Measurements from ENCODE around the gene OR10G2. TPM values are rescaled to one million over a fixed set of nuclear protein-coding genes. Genes with fewer than 3 reads are reported as not detected.

The OR10G2 gene, protein sequence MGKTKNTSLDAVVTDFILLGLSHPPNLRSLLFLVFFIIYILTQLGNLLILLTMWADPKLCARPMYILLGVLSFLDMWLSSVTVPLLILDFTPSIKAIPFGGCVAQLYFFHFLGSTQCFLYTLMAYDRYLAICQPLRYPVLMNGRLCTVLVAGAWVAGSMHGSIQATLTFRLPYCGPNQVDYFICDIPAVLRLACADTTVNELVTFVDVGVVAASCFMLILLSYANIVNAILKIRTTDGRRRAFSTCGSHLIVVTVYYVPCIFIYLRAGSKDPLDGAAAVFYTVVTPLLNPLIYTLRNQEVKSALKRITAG
- total RNA-seq (not detected), polyA plus RNA-seq (not detected)
- long read RNA-seq, donor 1, result 0 reads
- long read RNA-seq, donor 2, result 0 reads
- long read RNA-seq, donor 3, result 0 reads
- long read RNA-seq, donor 4, result 0 reads
- long read RNA-seq, donor 5, result 0 reads

GRCh38 chr14:21634840-21635239 lies at the start of gene OR10G2:
OR10G2 (minus strand) TSS chr14:21634940; CDS start chr14:21634842, 98 bp downstream.
- Histone ChIP-seq H3K4me1 (ENCODE audit: control insufficient read depth in 5 of 5, insufficient read depth in 5 of 5, low read length in 5 of 5) (no peaks in the 10 kb centered on the region), H3K9me3 (ENCODE audit: control insufficient read depth in 4 of 4, insufficient read depth in 3 of 4, low read length in 3 of 4) (no peaks in the 10 kb centered on the region), H3K9ac (ENCODE audit: insufficient read depth in 1 of 2, low read length in 2 of 2) (no peak within 1 kb of the TSS), H3K36me3 (ENCODE audit: control insufficient read depth in 4 of 4, insufficient read depth in 4 of 4, low read length in 4 of 4) (no peaks in the 10 kb centered on the region), H3K4me3 (no peak within 1 kb of the TSS), H3K27ac (ENCODE audit: low read depth in 1 of 2, low read length in 1 of 2) (no peak within 1 kb of the TSS), H3K27me3 (ENCODE audit: control insufficient read depth in 3 of 3, insufficient read depth in 3 of 3, low read length in 2 of 3) (no peaks in the 10 kb centered on the region)
- WGBS, 2 donors, result 75 to 83% methylated on average over 4 of the region's 4 CpGs
- ATAC-seq (ENCODE audit: insufficient read depth, low FRiP score), result no peak
- no peak for DNase-seq
- TF ChIP-seq, protein P1, sequence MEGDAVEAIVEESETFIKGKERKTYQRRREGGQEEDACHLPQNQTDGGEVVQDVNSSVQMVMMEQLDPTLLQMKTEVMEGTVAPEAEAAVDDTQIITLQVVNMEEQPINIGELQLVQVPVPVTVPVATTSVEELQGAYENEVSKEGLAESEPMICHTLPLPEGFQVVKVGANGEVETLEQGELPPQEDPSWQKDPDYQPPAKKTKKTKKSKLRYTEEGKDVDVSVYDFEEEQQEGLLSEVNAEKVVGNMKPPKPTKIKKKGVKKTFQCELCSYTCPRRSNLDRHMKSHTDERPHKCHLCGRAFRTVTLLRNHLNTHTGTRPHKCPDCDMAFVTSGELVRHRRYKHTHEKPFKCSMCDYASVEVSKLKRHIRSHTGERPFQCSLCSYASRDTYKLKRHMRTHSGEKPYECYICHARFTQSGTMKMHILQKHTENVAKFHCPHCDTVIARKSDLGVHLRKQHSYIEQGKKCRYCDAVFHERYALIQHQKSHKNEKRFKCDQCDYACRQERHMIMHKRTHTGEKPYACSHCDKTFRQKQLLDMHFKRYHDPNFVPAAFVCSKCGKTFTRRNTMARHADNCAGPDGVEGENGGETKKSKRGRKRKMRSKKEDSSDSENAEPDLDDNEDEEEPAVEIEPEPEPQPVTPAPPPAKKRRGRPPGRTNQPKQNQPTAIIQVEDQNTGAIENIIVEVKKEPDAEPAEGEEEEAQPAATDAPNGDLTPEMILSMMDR (IDR thresholded peaks at IDR 0.05; ENCODE audit: control extremely low read depth, extremely low read depth), result no peak

DNA sequence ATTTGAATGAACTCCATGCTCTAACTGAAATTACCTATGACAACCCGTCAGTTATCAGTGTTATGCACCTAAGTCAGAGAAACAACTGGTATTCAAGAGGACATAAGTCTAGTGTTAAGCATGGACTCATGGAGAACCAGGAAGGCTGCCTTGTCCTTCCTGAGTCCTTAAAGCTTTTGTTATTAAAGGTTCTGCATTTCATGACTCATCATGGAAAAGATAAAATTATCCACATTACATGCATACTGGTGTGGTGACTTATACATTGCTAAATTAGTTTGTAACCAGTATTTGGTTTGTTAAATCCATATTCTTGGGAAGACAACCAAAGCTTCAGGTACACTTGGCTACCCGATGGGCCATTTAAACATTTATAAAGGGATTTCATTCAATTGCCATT lies 45.3 kb upstream of the OR10G2 start:
- H3K27ac ChIP-seq (ENCODE audit: low read depth in 1 of 2, low read length in 1 of 2), result no peak overlapping the region
- H3K9ac ChIP-seq (ENCODE audit: insufficient read depth in 1 of 2, low read length in 2 of 2), result no peak overlapping the region
- TF ChIP-seq, protein P1 (IDR thresholded peaks at IDR 0.05; ENCODE audit: control extremely low read depth, extremely low read depth), result no peak
- H3K9me3 ChIP-seq (ENCODE audit: control insufficient read depth in 4 of 4, insufficient read depth in 3 of 4, low read length in 3 of 4), result peaks cover 0 to 7% (median 0%) of the 10 kb centered on the region in 4 donors
- H3K27me3 ChIP-seq (ENCODE audit: control insufficient read depth in 3 of 3, insufficient read depth in 3 of 3, low read length in 2 of 3), result no peaks in the 10 kb centered on the region
- H3K4me3 ChIP-seq, result no peak overlapping the region
- ATAC-seq (ENCODE audit: insufficient read depth, low FRiP score), result no peak
- DNase-seq, result no peak
- no peaks in the 10 kb centered on the region for H3K36me3 ChIP-seq (ENCODE audit: control insufficient read depth in 4 of 4, insufficient read depth in 4 of 4, low read length in 4 of 4)
- WGBS, 2 donors, result 88 to 90% methylated on average over 2 of the region's 2 CpGs
- H3K4me1 ChIP-seq (ENCODE audit: control insufficient read depth in 5 of 5, insufficient read depth in 5 of 5, low read length in 5 of 5), result no peaks in the 10 kb centered on the region

GRCh38 chr14:21675566-21675965 lies 40.8 kb upstream of the OR10G2 start:
- 84 to 91% methylated on average over 4 of the region's 4 CpGs for WGBS, 2 donors
- no peaks in the 10 kb centered on the region for H3K27me3 ChIP-seq (ENCODE audit: control insufficient read depth in 3 of 3, insufficient read depth in 3 of 3, low read length in 2 of 3)
- H3K4me1 ChIP-seq (ENCODE audit: control insufficient read depth in 5 of 5, insufficient read depth in 5 of 5, low read length in 5 of 5), result no peaks in the 10 kb centered on the region
- ATAC-seq (ENCODE audit: insufficient read depth, low FRiP score), result no peak
- no peak overlapping the region for H3K27ac ChIP-seq (ENCODE audit: low read depth in 1 of 2, low read length in 1 of 2)
- H3K9ac ChIP-seq (ENCODE audit: insufficient read depth in 1 of 2, low read length in 2 of 2), result no peak overlapping the region
- no peak overlapping the region for H3K4me3 ChIP-seq
- H3K9me3 ChIP-seq (ENCODE audit: control insufficient read depth in 4 of 4, insufficient read depth in 3 of 4, low read length in 3 of 4), result peaks cover 0 to 7% (median under 1%) of the 10 kb centered on the region in 4 donors
- no peaks in the 10 kb centered on the region for H3K36me3 ChIP-seq (ENCODE audit: control insufficient read depth in 4 of 4, insufficient read depth in 4 of 4, low read length in 4 of 4)
- TF ChIP-seq, protein P1 (IDR thresholded peaks at IDR 0.05; ENCODE audit: control extremely low read depth, extremely low read depth), result no peak
- DNase-seq, result no peak

Measured in lung (tissue), 16 donors.